ENCODE measurements around the gene NRROS. TPM values are rescaled to one million over a fixed set of nuclear protein-coding genes. Genes with fewer than 3 reads are reported as not detected.

NRROS gene
- total RNA-seq, 1 experiment from 2014 or later = 0.99 TPM

DNA sequence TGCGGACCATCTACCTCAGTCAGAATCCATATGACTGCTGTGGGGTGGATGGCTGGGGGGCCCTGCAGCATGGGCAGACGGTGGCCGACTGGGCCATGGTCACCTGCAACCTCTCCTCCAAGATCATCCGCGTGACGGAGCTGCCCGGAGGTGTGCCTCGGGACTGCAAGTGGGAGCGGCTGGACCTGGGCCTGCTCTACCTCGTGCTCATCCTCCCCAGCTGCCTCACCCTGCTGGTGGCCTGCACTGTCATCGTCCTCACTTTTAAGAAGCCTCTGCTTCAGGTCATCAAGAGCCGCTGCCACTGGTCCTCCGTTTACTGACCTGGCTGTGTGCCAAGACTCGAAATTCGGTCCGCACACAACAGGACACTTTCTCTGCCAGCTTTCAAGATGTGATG is 21.9 kb downstream of the NRROS start:
- Mint-ChIP-seq H3K36me3 (ENCODE audit: insufficient read depth, unreplicated experiment) (no peaks in the 10 kb centered on the region), H3K4me3 (ENCODE audit: low read depth, unreplicated experiment) (no peak overlapping the region), H3K9me3 (ENCODE audit: low read depth, unreplicated experiment) (no peaks in the 10 kb centered on the region), H3K4me1 (ENCODE audit: low read depth, unreplicated experiment) (peaks cover 7% of the 10 kb centered on the region), H3K27me3 (ENCODE audit: unreplicated experiment) (peaks cover 21% of the 10 kb centered on the region), H3K27ac (ENCODE audit: unreplicated experiment) (no peak overlapping the region)
- BruUV-seq (replicated peaks) = no TSS peak
- no peak for TF ChIP-seq CTCF (IDR thresholded peaks at IDR 0.05; ENCODE audit: unreplicated experiment)
- DNase-seq = no peak
- intact Hi-C loops (cut with micrococcal nuclease; ENCODE audit: unreplicated experiment) = no loop called here
- CTCF ChIA-PET = interaction anchor here (1.2 kb wide), 1 partner anchor 52 kb away, joined by 3 read pairs; no protein-coding TSS in a partner anchor

- CTCF ChIA-PET = no interaction called here
- Mint-ChIP-seq H3K4me3 (ENCODE audit: low read depth, unreplicated experiment) (no peak overlapping the region), H3K36me3 (ENCODE audit: insufficient read depth, unreplicated experiment) (no peaks in the 10 kb centered on the region), H3K4me1 (ENCODE audit: low read depth, unreplicated experiment) (peaks cover 7% of the 10 kb centered on the region), H3K9me3 (ENCODE audit: low read depth, unreplicated experiment) (no peaks in the 10 kb centered on the region), H3K27me3 (ENCODE audit: unreplicated experiment) (peaks cover 25% of the 10 kb centered on the region), H3K27ac (ENCODE audit: unreplicated experiment) (no peak overlapping the region)
- intact Hi-C loops (cut with micrococcal nuclease; ENCODE audit: unreplicated experiment) = no loop called here
- no TSS peak for BruUV-seq (replicated peaks)
- TF ChIP-seq CTCF (IDR thresholded peaks at IDR 0.05; ENCODE audit: unreplicated experiment) = no peak
- DNase-seq = no peak
Observed at GRCh38 chr3:196662033-196662432, 22.5 kb downstream of the NRROS start.

DNA sequence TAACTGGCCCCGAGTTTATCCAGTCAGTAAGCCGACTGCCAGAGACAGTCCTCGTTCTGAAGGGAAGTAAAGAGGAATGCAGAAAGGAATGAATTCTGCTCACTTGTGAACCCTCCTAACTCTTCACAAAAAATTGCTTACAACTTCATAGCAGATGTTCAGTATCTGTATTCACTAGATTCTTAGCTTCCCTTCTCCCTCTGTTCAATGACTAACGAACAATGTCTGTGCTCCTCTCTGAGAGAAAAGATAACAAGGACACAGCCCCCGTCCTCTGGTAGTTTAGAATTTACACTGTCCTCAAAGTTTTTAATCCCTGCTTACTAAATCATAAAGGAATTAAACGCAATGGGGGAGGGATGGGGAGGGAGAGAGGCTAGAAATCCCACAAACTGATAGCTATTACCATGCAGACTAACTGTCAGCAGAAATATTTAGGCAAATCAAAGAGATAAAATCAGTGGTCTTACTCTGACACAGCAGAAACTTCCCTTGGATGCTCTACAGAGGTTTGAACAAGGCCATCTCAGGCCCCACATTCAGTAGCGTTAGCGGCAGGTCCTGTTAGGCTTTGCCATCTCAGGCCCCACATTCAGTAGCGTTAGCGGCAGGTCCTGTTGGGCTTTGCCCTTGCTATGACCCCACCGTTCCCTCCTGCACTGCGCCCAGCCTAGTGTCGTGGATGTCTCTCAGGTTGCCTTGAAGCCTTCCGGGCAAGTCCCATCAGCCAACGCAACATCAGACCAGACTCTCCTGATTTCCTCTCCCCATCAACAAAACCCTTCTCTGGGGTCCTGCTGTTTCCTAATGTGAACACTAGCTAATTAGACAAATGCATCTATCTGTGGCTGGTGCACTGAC is 23.4 kb downstream of the NRROS start:
- Mint-ChIP-seq H3K4me1 (ENCODE audit: low read depth, unreplicated experiment) (peaks cover 7% of the 10 kb centered on the region), H3K36me3 (ENCODE audit: insufficient read depth, unreplicated experiment) (no peaks in the 10 kb centered on the region), H3K27ac (ENCODE audit: unreplicated experiment) (no peak overlapping the region), H3K27me3 (ENCODE audit: unreplicated experiment) (peaks cover 25% of the 10 kb centered on the region), H3K9me3 (ENCODE audit: low read depth, unreplicated experiment) (no peaks in the 10 kb centered on the region), H3K4me3 (ENCODE audit: low read depth, unreplicated experiment) (no peak overlapping the region)
- no peak for TF ChIP-seq CTCF (IDR thresholded peaks at IDR 0.05; ENCODE audit: unreplicated experiment)
- BruUV-seq (replicated peaks) = no TSS peak
- no peak for DNase-seq
- CTCF ChIA-PET = no interaction called here
- intact Hi-C loops (cut with micrococcal nuclease; ENCODE audit: unreplicated experiment) = no loop called here

- intact Hi-C loops (cut with micrococcal nuclease; ENCODE audit: unreplicated experiment) = no loop called here
- Mint-ChIP-seq H3K27me3 (ENCODE audit: unreplicated experiment) (peaks cover 42% of the 10 kb centered on the region), H3K4me3 (ENCODE audit: low read depth, unreplicated experiment) (no peak overlapping the region), H3K4me1 (ENCODE audit: low read depth, unreplicated experiment) (no peaks in the 10 kb centered on the region), H3K9me3 (ENCODE audit: low read depth, unreplicated experiment) (no peaks in the 10 kb centered on the region), H3K36me3 (ENCODE audit: insufficient read depth, unreplicated experiment) (no peaks in the 10 kb centered on the region), H3K27ac (ENCODE audit: unreplicated experiment) (no peak overlapping the region)
- no peak for TF ChIP-seq CTCF (IDR thresholded peaks at IDR 0.05; ENCODE audit: unreplicated experiment)
- no TSS peak for BruUV-seq (replicated peaks)
- peak; percentile 15 for DNase-seq
- CTCF ChIA-PET = interaction anchor here (0.8 kb wide), 1 partner anchor 13 kb away, joined by 3 read pairs; no protein-coding TSS in a partner anchor
Observed at GRCh38 chr3:196666001-196666867, 26.7 kb downstream of the NRROS start.
